HG03432 (cell line): Measurements from ENCODE around the gene KIAA1328.
"Not testable (repeated sequence)": the region's sequence is repeated elsewhere in the genome, so short reads cannot be mapped to it uniquely, and the experiment has no call there.

ENCODE experiments used
- ATAC-seq: cut with Tn5 transposase; IDR thresholded peaks from one replicate; pipeline ENCODE4 v1.9.1; 2021; ENCODE audit warnings: mild to moderate bottlenecking, moderate library complexity; ENCODE audit not compliant: unreplicated experiment

Gene KIAA1328

GRCh38 chr18:36821681-36822080 is 7.2 kb upstream of the KIAA1328 start:
- no peak for ATAC-seq

GRCh38 chr18:36825526-36825925 is 3.4 kb upstream of the KIAA1328 start:
- no peak for ATAC-seq

GRCh38 chr18:36826556-36826955 is 2.4 kb upstream of the KIAA1328 start:
- no peak for ATAC-seq

GRCh38 chr18:36828157-36828629 is 734 bp upstream of the KIAA1328 start:
- peak; percentile 2 for ATAC-seq

GRCh38 chr18:36829362-36830157 is 633 bp downstream of the KIAA1328 start:
- ATAC-seq, result no peak

- ATAC-seq, result no peak
Measured at GRCh38 chr18:36830158-36830495, 1.2 kb downstream of the KIAA1328 start.

- no peak for ATAC-seq
Measured at GRCh38 chr18:36831139-36831538, 2.2 kb downstream of the KIAA1328 start.

- no peak for ATAC-seq
Measured at GRCh38 chr18:36833120-36833519, 4.2 kb downstream of the KIAA1328 start.

- no peak for ATAC-seq
Measured at GRCh38 chr18:36835927-36836326, 7.0 kb downstream of the KIAA1328 start.

- no peak for ATAC-seq
Measured at GRCh38 chr18:36839835-36840234, 10.9 kb downstream of the KIAA1328 start.

GRCh38 chr18:36843199-36843598 is 14.3 kb downstream of the KIAA1328 start:
- ATAC-seq, result no peak

- no peak for ATAC-seq
Measured at GRCh38 chr18:36843784-36844183, 14.9 kb downstream of the KIAA1328 start.

- ATAC-seq, result no peak
Measured at GRCh38 chr18:36848609-36849008, 19.7 kb downstream of the KIAA1328 start.

GRCh38 chr18:36849288-36850006 is 20.5 kb downstream of the KIAA1328 start:
- no peak for ATAC-seq

GRCh38 chr18:36850527-36851201 is 21.7 kb downstream of the KIAA1328 start:
- ATAC-seq, result no peak

GRCh38 chr18:36851202-36851590 is 22.3 kb downstream of the KIAA1328 start:
- ATAC-seq, result no peak

GRCh38 chr18:36856815-36857214 is 27.9 kb downstream of the KIAA1328 start:
- ATAC-seq, result no peak

- ATAC-seq, result no peak
Measured at GRCh38 chr18:36862182-36862581, 33.3 kb downstream of the KIAA1328 start.

GRCh38 chr18:36867056-36867455 is 38.1 kb downstream of the KIAA1328 start:
- ATAC-seq, result no peak

GRCh38 chr18:36871801-36872200 is 42.9 kb downstream of the KIAA1328 start:
- no peak for ATAC-seq

GRCh38 chr18:36872329-36872728 is 43.4 kb downstream of the KIAA1328 start:
- no peak for ATAC-seq

- ATAC-seq, result not testable (repeated sequence)
Measured at GRCh38 chr18:36873826-36874225, 44.9 kb downstream of the KIAA1328 start.
